BE2C (cell line): ENCODE measurements around the gene NPY5R.

ENCODE experiments used
- DNase-seq: peaks from one replicate; pipeline ENCODE4 v3.0.0-alpha.2; 2020
- H3K27me3 ChIP-seq: fragments of 250-450 bp; sonication (Bioruptor Pico); 2 replicates; pipeline ENCODE4 v1.5.1; 2020; ENCODE audit warnings: mild to moderate bottlenecking
- H3K36me3 ChIP-seq: fragments of 250-450 bp; sonication (Bioruptor Pico); 2 replicates; pipeline ENCODE4 v1.5.1; 2020; ENCODE audit warnings: mild to moderate bottlenecking
- H3K4me1 ChIP-seq: fragments of 250-450 bp; sonication (Bioruptor Pico); 2 replicates; pipeline ENCODE4 v1.5.1; 2020
- H3K4me3 ChIP-seq: 2 replicates; pipeline ENCODE4 v1.5.1; 2011; ENCODE audit warnings: low read depth, low read length
- H3K9me3 ChIP-seq: fragments of 250-450 bp; sonication (Bioruptor Pico); 2 replicates; pipeline ENCODE4 v1.5.1; 2020
- TF ChIP-seq, protein P1 (sequence below): IDR thresholded peaks from 2 replicates; pipeline ENCODE4 v1.5.1; 2012; ENCODE audit warnings: mild to moderate bottlenecking, low read depth, low read length

NPY5R gene

DNA sequence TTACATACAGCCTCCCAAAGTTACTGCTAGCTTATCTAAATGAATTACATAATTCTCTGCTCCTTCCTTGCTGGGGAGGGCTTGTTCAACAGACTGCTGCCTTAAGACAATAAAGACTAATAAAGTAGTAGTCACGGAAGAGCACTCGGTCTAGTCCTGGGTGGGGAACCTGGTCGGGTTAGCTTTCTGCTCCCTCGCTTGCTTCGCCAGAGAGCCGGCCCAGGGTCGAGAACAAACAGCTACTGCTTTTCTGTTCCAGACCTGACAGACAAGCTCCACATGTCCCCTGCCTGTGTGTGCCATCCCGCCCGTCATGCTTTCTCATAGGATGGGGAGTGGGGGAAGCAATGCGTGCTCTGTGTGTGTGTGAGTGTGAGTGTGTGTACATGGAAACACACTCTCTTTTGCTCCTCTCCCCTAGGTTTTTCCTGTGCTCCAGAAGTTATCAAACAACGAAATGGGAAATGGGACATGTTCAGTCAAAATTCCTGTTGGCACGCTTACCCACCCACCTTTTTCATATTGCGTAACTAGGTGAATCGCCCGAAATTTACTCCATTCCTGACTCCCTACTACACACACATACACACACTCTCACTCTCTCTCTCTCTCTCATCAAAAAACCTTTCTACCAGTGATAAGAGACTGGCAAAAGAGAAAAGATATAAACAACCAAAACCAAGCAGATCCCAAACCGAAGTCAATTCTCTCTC is 12.6 kb upstream of the NPY5R start:
- TF ChIP-seq, protein P1, sequence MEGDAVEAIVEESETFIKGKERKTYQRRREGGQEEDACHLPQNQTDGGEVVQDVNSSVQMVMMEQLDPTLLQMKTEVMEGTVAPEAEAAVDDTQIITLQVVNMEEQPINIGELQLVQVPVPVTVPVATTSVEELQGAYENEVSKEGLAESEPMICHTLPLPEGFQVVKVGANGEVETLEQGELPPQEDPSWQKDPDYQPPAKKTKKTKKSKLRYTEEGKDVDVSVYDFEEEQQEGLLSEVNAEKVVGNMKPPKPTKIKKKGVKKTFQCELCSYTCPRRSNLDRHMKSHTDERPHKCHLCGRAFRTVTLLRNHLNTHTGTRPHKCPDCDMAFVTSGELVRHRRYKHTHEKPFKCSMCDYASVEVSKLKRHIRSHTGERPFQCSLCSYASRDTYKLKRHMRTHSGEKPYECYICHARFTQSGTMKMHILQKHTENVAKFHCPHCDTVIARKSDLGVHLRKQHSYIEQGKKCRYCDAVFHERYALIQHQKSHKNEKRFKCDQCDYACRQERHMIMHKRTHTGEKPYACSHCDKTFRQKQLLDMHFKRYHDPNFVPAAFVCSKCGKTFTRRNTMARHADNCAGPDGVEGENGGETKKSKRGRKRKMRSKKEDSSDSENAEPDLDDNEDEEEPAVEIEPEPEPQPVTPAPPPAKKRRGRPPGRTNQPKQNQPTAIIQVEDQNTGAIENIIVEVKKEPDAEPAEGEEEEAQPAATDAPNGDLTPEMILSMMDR, result no peak
- H3K9me3 ChIP-seq, result no peaks in the 10 kb centered on the region
- H3K4me1 ChIP-seq, result no peaks in the 10 kb centered on the region
- no peak overlapping the region for H3K4me3 ChIP-seq
- no peaks in the 10 kb centered on the region for H3K36me3 ChIP-seq
- peaks cover 21% of the 10 kb centered on the region for H3K27me3 ChIP-seq
- no peak for DNase-seq

DNA sequence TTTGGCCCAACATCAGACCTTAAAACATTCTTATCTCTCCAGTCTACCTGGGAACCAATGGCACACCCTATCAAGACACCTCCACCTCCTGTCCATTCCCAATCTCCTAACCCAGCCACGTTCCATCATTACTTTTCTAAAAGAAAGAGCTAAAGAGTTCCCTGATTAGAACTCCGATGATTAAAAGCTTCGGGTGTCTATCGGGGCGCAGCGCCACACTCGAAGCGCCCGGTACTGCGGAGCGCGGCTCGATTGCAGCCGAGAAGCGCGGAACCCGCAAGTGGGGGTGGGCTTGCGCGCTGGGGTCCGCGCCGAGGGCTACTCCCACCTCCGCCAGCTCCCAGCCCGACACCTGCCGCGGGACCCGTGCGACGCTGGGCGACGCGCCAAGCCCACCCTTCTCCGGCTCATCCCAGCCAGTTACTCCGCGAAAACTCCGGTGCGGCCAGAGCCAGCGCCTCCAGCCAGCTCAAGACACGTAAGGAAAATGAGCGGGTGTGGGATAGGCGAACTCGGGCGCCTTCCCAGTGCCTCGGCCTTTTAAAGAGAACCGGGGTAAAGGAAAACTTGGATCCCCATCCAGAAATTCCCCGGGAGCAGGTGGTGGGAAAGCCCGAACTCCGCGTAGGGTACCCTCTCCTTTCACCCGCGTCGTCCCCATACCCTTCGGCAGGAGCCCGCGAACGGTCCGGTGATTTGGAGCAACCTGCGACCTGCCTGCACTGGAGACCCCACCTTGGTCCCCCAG is 11.9 kb upstream of the NPY5R start:
- peaks cover 21% of the 10 kb centered on the region for H3K27me3 ChIP-seq
- no peaks in the 10 kb centered on the region for H3K4me1 ChIP-seq
- DNase-seq, result peak; percentile 27
- no peaks in the 10 kb centered on the region for H3K9me3 ChIP-seq
- no peaks in the 10 kb centered on the region for H3K36me3 ChIP-seq
- TF ChIP-seq, protein P1, result 0 out of 2 replicates have a peak, but pooled peaks have one; percentile 17
- H3K4me3 ChIP-seq, result peak overlapping the region; percentile 68

DNA sequence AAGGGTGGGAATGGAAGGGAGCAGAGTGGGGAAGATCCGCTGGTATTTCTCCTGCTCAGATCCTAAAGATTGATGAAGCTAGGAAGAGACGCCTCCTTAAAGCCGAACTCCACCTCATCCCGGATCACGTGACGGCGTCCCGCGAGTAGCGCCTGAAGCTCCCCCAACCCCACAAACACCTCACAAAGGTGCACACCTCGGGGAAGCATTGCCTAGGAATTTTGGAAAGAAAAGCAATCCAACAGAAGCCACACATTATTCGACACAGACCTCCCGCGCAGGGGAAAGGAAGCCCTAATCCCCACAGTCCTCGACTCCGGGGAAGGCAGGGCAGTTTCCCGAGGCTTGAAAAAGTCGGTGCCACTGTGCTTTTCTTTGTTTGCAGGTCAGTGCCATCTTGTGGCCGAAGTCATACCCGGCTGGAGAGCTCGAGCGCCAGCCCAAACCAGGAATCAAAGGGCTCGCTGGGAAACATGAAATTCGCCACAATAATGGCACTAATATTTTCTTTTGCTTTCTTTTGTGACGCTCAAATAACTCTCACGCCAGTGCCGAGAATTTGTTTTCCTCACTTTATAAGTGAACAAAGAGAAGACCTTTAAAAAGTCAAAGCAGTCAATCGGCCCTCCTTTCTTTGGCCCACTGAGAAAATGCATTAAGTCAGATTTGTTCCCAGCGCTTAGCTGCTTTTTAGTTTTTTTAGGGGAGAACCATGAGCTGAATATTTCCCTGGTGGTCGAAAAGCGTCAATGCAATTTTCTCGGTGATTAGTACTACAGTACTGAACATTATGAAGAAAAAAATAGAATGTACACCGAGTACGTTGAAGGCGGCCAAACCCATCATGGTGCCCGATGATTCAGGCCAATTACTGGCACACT is 10.9 kb upstream of the NPY5R start, which contains the start of gene NPY1R:
Gene NPY1R (minus strand): TSS at position 71 of the 881 bp plus-strand sequence. CDS start 6,042 bp downstream, outside the sequence.
- H3K4me3 ChIP-seq, result peak within 1 kb of the TSS; percentile 68
- H3K36me3 ChIP-seq, result no peaks in the 10 kb centered on the region
- no peaks in the 10 kb centered on the region for H3K9me3 ChIP-seq
- H3K27me3 ChIP-seq, result peaks cover 21% of the 10 kb centered on the region
- TF ChIP-seq, protein P1, result peak; percentile 83
- peak; percentile 78 for DNase-seq
- no peaks in the 10 kb centered on the region for H3K4me1 ChIP-seq

DNA sequence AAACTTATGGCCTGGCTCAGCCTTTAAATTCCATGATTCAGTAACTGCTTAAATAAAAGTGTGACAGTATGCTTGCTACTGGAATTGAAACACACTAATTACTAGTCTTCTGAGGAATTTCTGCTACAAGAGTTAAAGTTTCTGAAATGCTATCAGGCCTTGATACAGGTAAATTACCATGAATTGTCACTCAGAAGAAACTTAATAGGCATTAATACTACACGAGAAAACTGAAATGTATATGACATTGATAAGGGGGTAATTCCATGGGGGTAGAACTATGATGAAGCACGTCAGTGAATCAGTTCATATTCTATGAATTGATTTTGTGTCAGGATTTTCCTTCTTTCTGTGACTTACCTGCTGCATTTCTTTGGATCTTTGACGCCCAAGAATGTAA is 8.3 kb upstream of the NPY5R start:
- H3K27me3 ChIP-seq, result peaks cover 21% of the 10 kb centered on the region
- TF ChIP-seq, protein P1, result no peak
- H3K9me3 ChIP-seq, result no peaks in the 10 kb centered on the region
- H3K36me3 ChIP-seq, result no peaks in the 10 kb centered on the region
- no peak overlapping the region for H3K4me3 ChIP-seq
- no peaks in the 10 kb centered on the region for H3K4me1 ChIP-seq
- DNase-seq, result no peak

DNA sequence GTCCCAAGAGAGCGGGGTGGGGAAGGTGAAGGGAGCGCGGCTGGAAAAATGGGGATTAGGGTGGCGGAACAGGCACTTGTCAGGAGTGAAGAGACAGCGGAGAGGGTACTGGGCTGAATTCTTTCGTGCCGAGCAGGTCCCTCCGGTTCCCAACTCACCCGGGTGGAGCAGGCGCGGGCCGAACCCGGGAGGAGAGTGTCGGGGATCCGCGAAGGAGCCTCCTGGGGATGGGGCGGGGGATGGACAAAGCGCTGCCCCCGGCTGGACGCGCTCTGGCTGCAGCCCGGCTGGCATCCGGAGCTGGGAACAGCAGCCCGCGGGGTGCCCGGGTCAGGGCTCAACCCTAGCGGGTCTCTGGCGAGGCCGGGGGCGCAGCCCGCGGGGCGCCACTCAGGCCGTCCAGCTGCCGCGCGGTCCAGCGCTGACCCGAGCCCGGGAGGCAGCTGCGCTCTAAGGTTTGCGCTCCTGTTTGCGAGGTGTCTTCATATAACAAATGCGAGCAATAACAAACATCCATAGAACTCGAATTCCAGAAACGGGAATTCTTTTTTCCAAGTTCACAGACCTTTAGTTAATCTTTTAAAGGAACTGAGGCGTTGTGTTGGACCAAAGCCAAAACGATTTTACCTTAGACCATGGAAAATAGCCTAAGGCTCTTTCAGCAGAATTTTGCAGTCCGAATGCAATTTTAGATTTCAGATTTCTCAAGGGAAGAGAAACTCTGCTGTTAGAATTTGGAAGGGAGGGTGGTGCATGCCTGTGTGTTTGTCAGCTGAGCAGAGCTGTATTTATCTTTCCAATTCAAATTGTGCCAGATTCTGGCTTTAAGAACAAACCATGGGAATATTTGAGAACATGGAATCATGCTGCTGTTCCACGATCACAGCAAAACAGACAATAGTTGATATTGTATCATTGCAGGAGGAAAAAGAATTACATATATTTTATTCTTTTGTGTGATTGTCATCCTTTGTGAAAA is 744 bp downstream of the NPY5R start:
- Histone ChIP-seq H3K9me3 (no peaks in the 10 kb centered on the region), H3K4me3 (no peak overlapping the region), H3K4me1 (no peaks in the 10 kb centered on the region), H3K36me3 (no peaks in the 10 kb centered on the region), H3K27me3 (peaks cover 29% of the 10 kb centered on the region)
- TF ChIP-seq, protein P1, result no peak
- DNase-seq, result peak; percentile 4
